ENCODE measurements around the gene INPP5K.

INPP5K gene

DNA sequence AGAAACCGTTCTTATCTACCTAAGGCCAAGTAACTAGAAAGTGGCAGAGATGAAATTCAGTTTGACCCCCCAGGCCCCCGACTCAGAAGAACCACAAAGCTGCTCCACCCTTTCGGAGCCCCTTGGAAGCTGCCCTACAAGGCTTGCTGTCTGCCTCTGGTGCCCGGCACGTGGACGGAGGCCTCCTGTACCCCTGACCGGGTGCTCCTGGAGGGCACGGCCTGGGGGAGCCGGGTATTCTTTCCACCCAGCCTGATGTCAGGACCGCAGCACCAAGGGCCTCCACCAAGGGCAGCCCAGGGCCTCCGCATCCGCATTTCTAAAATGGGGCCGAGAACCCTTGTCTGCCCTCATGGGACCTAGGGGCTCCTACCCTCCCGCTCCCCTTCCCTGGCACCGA lies 44.9 kb downstream of the INPP5K start:
- no peak for DNase-seq (ENCODE audit: low read depth)
- H3K4me3 ChIP-seq (ENCODE audit: control insufficient read depth, low read depth, low read length) = no peak overlapping the region
- TF ChIP-seq, protein P1, sequence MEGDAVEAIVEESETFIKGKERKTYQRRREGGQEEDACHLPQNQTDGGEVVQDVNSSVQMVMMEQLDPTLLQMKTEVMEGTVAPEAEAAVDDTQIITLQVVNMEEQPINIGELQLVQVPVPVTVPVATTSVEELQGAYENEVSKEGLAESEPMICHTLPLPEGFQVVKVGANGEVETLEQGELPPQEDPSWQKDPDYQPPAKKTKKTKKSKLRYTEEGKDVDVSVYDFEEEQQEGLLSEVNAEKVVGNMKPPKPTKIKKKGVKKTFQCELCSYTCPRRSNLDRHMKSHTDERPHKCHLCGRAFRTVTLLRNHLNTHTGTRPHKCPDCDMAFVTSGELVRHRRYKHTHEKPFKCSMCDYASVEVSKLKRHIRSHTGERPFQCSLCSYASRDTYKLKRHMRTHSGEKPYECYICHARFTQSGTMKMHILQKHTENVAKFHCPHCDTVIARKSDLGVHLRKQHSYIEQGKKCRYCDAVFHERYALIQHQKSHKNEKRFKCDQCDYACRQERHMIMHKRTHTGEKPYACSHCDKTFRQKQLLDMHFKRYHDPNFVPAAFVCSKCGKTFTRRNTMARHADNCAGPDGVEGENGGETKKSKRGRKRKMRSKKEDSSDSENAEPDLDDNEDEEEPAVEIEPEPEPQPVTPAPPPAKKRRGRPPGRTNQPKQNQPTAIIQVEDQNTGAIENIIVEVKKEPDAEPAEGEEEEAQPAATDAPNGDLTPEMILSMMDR (IDR thresholded peaks at IDR 0.05; ENCODE audit: control insufficient read depth, insufficient read depth, low read depth, low read length, missing control alignments) = no peak

DNA sequence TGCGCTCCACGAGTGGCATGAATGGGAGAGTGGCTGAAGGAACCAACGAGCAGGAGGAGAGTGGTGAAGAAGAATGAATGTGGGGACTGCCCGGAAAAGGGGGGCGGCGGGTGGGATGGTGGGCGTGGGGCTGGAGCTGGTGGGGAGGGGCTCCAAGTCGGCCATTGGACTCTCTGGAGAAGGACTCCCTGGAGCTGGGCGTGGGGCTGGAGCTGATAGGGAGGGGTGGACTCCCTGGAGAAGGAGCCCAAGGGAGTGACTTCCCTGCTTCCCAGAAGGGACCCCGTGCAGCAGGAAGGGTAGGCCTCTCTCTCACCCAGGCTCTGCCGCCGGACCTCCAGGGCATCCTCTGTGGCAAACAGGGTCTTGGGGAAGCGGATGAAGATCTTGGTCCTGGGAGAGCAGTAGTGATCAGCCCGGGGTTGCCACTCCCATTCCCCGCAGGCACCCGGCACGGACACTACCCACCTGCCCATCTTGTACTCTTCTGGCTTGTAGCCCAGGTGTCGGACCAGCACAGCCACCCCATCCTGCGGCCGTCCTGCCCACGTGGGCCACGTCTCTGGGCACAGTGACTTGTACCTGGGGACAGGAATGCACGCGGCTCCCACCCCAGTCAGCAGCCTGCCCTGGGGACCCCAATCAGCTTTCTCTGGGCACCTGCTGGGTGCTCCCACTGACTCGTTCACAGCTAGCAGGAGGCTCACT lies 45.5 kb downstream of the INPP5K start:
- no peak for DNase-seq (ENCODE audit: low read depth)
- H3K4me3 ChIP-seq (ENCODE audit: control insufficient read depth, low read depth, low read length) = no peak overlapping the region
- TF ChIP-seq, protein P1 (IDR thresholded peaks at IDR 0.05; ENCODE audit: control insufficient read depth, insufficient read depth, low read depth, low read length, missing control alignments) = no peak

DNA sequence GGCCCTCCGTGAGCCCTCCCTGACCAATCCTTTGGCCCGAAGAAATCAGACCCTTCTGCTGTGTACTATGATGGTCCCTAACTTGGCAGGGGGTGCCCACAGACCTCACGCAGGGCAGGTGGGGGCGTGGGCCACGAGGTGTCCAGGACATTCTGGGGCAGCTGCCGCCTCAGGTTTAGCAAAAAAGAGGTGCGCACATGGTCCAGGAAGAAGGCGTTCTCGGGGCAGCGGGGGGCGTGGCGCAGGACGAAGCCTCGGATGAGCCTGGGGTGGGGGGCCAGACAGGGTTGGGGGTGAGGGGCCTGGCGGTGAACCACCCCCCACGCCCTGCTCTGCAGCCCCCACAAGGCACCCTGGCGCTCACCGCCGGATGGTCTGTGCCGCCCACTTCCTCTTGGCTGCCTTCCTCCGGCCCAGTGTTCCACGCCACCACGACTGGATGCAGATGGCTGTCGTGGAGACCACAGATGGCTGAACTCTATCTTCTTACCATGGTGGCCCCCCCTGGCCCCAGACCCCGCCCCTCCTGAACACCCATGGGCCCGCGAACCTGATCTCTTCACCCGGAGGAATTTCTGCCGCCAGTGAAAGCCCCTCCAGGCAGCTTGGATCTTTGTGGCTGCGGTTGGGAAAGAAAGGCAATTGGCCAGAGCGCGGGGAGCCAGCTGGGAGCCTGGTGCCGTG lies 46.2 kb downstream of the INPP5K start:
- no peak for DNase-seq (ENCODE audit: low read depth)
- TF ChIP-seq, protein P1 (IDR thresholded peaks at IDR 0.05; ENCODE audit: control insufficient read depth, insufficient read depth, low read depth, low read length, missing control alignments) = no peak
- no peak overlapping the region for H3K4me3 ChIP-seq (ENCODE audit: control insufficient read depth, low read depth, low read length)

DNA sequence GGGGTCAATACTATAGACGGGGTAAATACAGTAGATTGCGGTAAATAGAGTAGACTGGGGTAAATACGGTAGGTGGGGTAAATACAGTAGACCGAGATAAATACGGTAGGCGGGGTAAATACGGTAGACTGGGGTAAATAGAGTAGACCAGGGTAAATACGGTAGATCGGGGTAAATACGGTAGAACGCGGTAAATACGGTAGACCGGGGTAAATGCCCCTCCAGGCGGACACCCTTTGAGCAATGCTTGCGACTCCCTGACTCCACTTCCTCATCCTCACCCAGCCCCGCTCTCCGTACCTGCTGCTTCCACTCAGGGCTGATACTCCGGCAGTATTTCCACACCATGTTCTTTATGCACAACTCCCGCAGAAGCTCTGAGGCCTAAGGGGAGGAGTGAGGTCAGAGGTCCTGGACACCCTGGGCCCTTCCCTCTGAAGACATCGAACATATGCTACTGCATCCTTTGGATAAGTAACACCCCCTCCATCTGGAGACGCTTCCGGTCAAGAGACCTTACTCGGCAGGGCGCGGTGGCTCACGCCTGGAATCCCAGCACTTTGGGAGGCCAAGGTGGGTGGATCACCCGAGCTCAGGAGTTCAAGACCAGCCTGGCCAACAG lies 47.1 kb downstream of the INPP5K start:
- no peak overlapping the region for H3K4me3 ChIP-seq (ENCODE audit: control insufficient read depth, low read depth, low read length)
- DNase-seq (ENCODE audit: low read depth) = no peak
- TF ChIP-seq, protein P1 (IDR thresholded peaks at IDR 0.05; ENCODE audit: control insufficient read depth, insufficient read depth, low read depth, low read length, missing control alignments) = no peak

DNA sequence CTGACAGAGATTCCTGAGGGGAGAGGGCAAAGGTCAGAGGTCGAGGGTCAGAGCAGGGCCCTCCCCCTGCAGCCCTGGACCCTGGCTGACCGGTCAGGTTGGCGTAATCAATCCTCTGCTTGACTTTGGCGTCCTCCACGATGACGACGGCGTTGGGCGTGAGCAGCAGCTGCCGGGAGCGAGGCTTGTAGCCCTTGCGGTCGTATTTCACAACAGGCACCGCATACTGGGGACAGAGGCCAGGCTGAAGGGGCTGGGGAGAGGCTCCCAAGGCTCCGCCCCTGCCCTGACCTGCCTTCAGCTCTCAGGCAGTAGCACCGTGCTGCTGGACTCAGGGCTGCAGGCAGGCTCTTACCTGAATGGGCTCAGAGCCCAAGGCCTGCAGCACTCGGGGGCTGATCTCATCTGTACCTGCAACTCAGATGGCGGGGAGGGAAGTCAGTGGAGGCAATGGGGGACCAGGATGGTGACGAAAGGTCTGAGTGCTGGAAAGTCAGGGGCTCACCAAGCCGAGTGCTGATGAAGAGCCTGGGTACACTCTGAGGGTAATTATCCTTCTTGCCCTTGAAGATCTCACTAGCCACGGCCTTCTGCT lies 48.4 kb downstream of the INPP5K start:
- H3K4me3 ChIP-seq (ENCODE audit: control insufficient read depth, low read depth, low read length) = no peak overlapping the region
- no peak for DNase-seq (ENCODE audit: low read depth)
- TF ChIP-seq, protein P1 (IDR thresholded peaks at IDR 0.05; ENCODE audit: control insufficient read depth, insufficient read depth, low read depth, low read length, missing control alignments) = no peak

DNA sequence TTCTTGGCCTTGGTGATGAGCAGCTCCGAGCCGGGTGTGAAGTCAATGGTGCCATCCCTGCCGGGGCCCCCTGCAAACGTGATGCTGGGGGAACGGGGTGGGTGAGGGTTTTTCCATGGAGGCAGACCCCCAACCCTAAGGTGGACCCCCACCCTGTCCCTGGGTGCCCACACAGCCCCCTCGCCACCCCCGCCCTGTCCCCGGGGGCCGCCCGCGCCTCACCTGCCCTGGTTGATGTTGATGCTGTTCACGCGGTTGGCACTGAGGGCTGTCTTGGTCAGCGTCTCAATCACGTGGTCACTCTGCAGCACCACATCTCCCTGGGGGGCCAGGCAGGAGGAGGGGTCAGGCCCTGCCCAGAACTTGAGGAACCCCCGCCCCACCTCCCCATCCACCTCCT lies 49.2 kb downstream of the INPP5K start:
- TF ChIP-seq, protein P1 (IDR thresholded peaks at IDR 0.05; ENCODE audit: control insufficient read depth, insufficient read depth, low read depth, low read length, missing control alignments) = no peak
- H3K4me3 ChIP-seq (ENCODE audit: control insufficient read depth, low read depth, low read length) = no peak overlapping the region
- no peak for DNase-seq (ENCODE audit: low read depth)
